Pancreas (tissue), 10 donors: Measurements from ENCODE around the gene VEPH1. TPM values are rescaled to one million over a fixed set of nuclear protein-coding genes. Genes with fewer than 3 reads are reported as not detected.

Experiments
- ATAC-seq, 4 donors: fragments of 200-7000 bp; cut with Tn5 transposase; one replicate each; pipeline versions ENCODE4 v1.8.0 to v1.9.1; 2020; ENCODE audit warnings: mild to moderate bottlenecking in 4 of 4, moderate library complexity in 4 of 4
- DNase-seq, 6 donors: peaks; one replicate each; pipeline ENCODE4 v3.0.0-alpha.2; 2020
- FAIRE-seq: peaks from 2 replicates; lab custom pipeline; 2012; peaks lifted over from hg19 to GRCh38; lab: Jason Lieb, UNC
- H3K27ac ChIP-seq, 4 donors: fragments of 200-600 bp; sonication (generic); 1 replicate in 3 of 4; 2 replicates in 1 of 4; pipeline versions ENCODE4 v1.5.0 to v1.8.0; 2020
- H3K27me3 ChIP-seq, 4 donors: fragments of 200-600 bp; one replicate each; pipeline ENCODE4 v1.8.0; 2021
- H3K36me3 ChIP-seq, 3 donors: fragments of 200-600 bp; sonication (generic) in 1 of 3; one replicate each; pipeline versions ENCODE4 v1.5.0 to v1.8.0; 2020 to 2021
- H3K4me1 ChIP-seq, 3 donors: fragments of 200-600 bp; one replicate each; pipeline ENCODE4 v1.8.0; 2021
- H3K4me3 ChIP-seq, 4 donors: fragments of 200-600 bp; sonication (generic) in 2 of 4; one replicate each; pipeline versions ENCODE4 v1.5.0 to v1.8.0; 2020 to 2021
- H3K9me3 ChIP-seq, 4 donors: fragments of 200-600 bp; one replicate each; pipeline ENCODE4 v1.8.0; 2021
- CTCF ChIP-seq, 4 donors: fragments of 200-600 bp; sonication (generic) in 3 of 4; IDR thresholded peaks; one replicate each; pipeline versions ENCODE4 v1.5.0 to v1.8.0; 2021; ENCODE audit warnings: antibody characterized with exemption in 4 of 4
- WGBS, 2 donors: extraction: QIAGEN DNeasy Blood & Tissue Kit; methylation state at CpG; one replicate each; pipeline ENCODE4 v1.1.7; 2013; 5-methylcytosine and 5-hydroxymethylcytosine counted together
- intact Hi-C, 3 donors: fragments of 100-400 bp; cut with DNase I; formaldehyde crosslinking; loops; one replicate each; pipeline versions ENCODE4 v1.11.1 to v1.14.2; 2022
- polyA plus RNA-seq, 2 donors: library from polyadenylated mRNA; stranded (reverse); fragments of 200-250 nt; gene quantifications; one replicate each; pipeline ENCODE4 v1.2.3, GENCODE V29; 2013
- total RNA-seq, 6 donors: library from RNA; stranded (reverse); fragmentation: NEBNext Ultra II Directional in 4 of 6; extraction: Animal tissue kit (Norgen Biotek cat#: 25700) in 4 of 6; gene quantifications; one replicate each; pipeline versions ENCODE4 v1.2.1 to v1.2.4, GENCODE V29; 2021 to 2023
- donor health status: healthy with polysubstance abuse.
- donor health status: DM: no; HTN: no; CAD: no; lungs with moderate emphysema.
- donor health status: DM: no; HTN: no; CAD: no.
- donor health status: control.
- donor health status: control.
- donor health status: Bipolar disorder and iron deficiency.
- donor health status: DM: yes; HTN: yes; CAD: no.
- donor health status: DM: no; HTN: no; CAD: no.
- donor health status: DM: no; HTN: no; CAD: no.
- donor health status: DM: yes; HTN: yes; CAD: no.

Gene VEPH1
- total and polyA plus RNA-seq, 8 donors: 7.6 to 18.3 (median 13.1) TPM

- ATAC-seq: no peak
- no peak for FAIRE-seq
- H3K9me3 ChIP-seq: no peaks in the 10 kb centered on the region
- intact Hi-C loops: no loop called here
- no peak for TF ChIP-seq CTCF (IDR thresholded peaks at IDR 0.05)
- H3K36me3 ChIP-seq: no peaks in the 10 kb centered on the region
- WGBS, 2 donors: 67 to 90% methylated on average over 3 of the region's 3 CpGs
- no peak for DNase-seq
- H3K4me1 ChIP-seq: peaks cover 0 to 7% (median 0%) of the 10 kb centered on the region in 3 donors
- H3K4me3 ChIP-seq: no peak overlapping the region
- no peaks in the 10 kb centered on the region for H3K27me3 ChIP-seq
- no peak overlapping the region for H3K27ac ChIP-seq
Observed at GRCh38 chr3:157387708-157388435, 115.3 kb downstream of the VEPH1 start.

GRCh38 chr3:157384491-157384890, 118.7 kb downstream of the VEPH1 start:
- Histone ChIP-seq H3K4me3 (no peak overlapping the region), H3K27me3 (no peaks in the 10 kb centered on the region), H3K4me1 (peaks cover 0 to 7% (median 0%) of the 10 kb centered on the region in 3 donors), H3K36me3 (no peaks in the 10 kb centered on the region), H3K9me3 (no peaks in the 10 kb centered on the region), H3K27ac (peak overlapping the region in 1 of 4 donors; percentile 26)
- DNase-seq (no peak), FAIRE-seq (no peak), ATAC-seq (peak in 1 of 4 donors; percentile 64)
- no peak for TF ChIP-seq CTCF (IDR thresholded peaks at IDR 0.05)
- intact Hi-C loops: no loop called here
- WGBS, 2 donors: 48 to 56% methylated on average over 3 of the region's 3 CpGs

- Histone ChIP-seq H3K4me1 (peaks cover 0 to 7% (median 0%) of the 10 kb centered on the region in 3 donors), H3K27ac (no peak overlapping the region), H3K27me3 (no peaks in the 10 kb centered on the region), H3K36me3 (no peaks in the 10 kb centered on the region), H3K9me3 (no peaks in the 10 kb centered on the region), H3K4me3 (no peak overlapping the region)
- 54 to 65% methylated on average over 2 of the region's 2 CpGs for WGBS, 2 donors
- intact Hi-C loops: no loop called here
- ATAC-seq (no peak), DNase-seq (no peak), FAIRE-seq (no peak)
- TF ChIP-seq CTCF (IDR thresholded peaks at IDR 0.05): no peak
Observed at GRCh38 chr3:157384031-157384430, 119.2 kb downstream of the VEPH1 start.

- Histone ChIP-seq H3K9me3 (no peaks in the 10 kb centered on the region), H3K4me3 (no peak overlapping the region), H3K4me1 (peaks cover 0 to 7% (median 0%) of the 10 kb centered on the region in 3 donors), H3K36me3 (no peaks in the 10 kb centered on the region), H3K27ac (no peak overlapping the region), H3K27me3 (no peaks in the 10 kb centered on the region)
- intact Hi-C loops: no loop called here
- DNase-seq: no peak
- 91 to 94% methylated on average over 4 of the region's 4 CpGs for WGBS, 2 donors
- TF ChIP-seq CTCF (IDR thresholded peaks at IDR 0.05): no peak
- no peak for ATAC-seq
- no peak for FAIRE-seq
Observed at GRCh38 chr3:157381606-157382005, 121.6 kb downstream of the VEPH1 start.

- no peaks in the 10 kb centered on the region for H3K4me1 ChIP-seq
- H3K9me3 ChIP-seq: no peaks in the 10 kb centered on the region
- no peak for FAIRE-seq
- WGBS, 2 donors: 65 to 76% methylated on average over 1 of the region's 1 CpG
- intact Hi-C loops: no loop called here
- TF ChIP-seq CTCF (IDR thresholded peaks at IDR 0.05): no peak
- H3K36me3 ChIP-seq: no peaks in the 10 kb centered on the region
- no peak overlapping the region for H3K4me3 ChIP-seq
- H3K27ac ChIP-seq: no peak overlapping the region
- no peak for DNase-seq
- H3K27me3 ChIP-seq: no peaks in the 10 kb centered on the region
- no peak for ATAC-seq
Observed at GRCh38 chr3:157379525-157380140, 123.6 kb downstream of the VEPH1 start.
